Fibroblast of skin of scalp (primary cell): Measurements from ENCODE around the gene TF. TPM values are rescaled to one million over a fixed set of nuclear protein-coding genes. Genes with fewer than 3 reads are reported as not detected.
"Not testable (repeated sequence)": the region's sequence is repeated elsewhere in the genome, so short reads cannot be mapped to it uniquely, and the experiment has no call there.

Experiments
- DNase-seq: peaks from one replicate; pipeline ENCODE4 v3.0.0-alpha.2; 2013
- polyA plus RNA-seq, 2 experiments: library from polyadenylated mRNA; unstranded; fragments of 120-200 nt; gene quantifications; one replicate each; pipeline ENCODE4 v1.2.1, GENCODE V29; 2013; ENCODE audit not compliant: insufficient read length in 2 of 2

TF gene
- polyA plus RNA-seq (2013, experiment 1 of 2; ENCODE audit: insufficient read length): 0.20 TPM
- polyA plus RNA-seq (2013, experiment 2 of 2; ENCODE audit: insufficient read length): 4.4 TPM

- no peak for DNase-seq
These were observed at the start of gene TF for GRCh38 chr3:133745981-133746711. TF (plus strand) TSS chr3:133746393; CDS start chr3:133746441, 48 bp downstream.

DNA sequence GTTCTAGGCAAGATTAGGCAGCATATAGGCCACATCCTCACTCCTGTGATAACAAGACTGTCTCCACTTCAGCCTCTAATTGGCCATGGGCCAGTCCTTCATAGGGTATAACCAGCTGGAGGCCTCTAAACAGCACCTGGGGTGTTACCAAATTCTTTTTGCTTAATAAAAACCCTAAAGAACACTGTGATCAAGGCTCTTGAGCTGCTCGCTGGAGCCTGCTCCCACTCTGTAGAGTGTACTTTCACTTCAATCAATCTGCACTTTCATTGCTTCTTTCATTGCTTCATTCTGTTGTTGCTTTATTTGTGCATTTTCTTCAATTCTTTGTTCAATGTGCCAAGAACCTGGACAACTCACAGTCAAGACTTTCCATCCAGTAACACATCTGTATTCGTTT, 48.2 kb upstream of the TF start:
- no peak for DNase-seq

- no peak for DNase-seq
These were observed 46.7 kb upstream of the TF start for GRCh38 chr3:133699467-133699866.

- no peak for DNase-seq
These were observed 46.3 kb upstream of the TF start for GRCh38 chr3:133699903-133700302.

DNA sequence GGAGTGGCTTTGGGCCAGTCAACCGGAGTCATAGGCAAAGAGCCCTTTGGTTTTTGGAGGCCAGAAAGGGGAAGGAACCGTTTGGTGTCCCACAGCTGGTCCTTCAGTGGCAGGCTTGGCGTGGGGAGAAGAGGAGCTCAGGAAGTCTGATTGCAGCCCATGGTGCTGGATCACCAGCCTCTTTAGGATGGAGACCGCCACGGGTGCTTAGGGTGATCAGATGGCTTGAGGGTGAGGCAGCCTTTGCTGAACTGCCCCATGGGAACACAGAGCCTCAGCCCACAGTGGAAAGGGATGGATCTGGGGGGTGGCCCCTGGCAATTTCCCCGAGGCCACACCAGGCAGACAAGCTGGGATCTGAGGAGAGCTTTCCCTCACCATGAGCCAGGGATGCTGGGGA, 45.8 kb upstream of the TF start:
- no peak for DNase-seq

DNA sequence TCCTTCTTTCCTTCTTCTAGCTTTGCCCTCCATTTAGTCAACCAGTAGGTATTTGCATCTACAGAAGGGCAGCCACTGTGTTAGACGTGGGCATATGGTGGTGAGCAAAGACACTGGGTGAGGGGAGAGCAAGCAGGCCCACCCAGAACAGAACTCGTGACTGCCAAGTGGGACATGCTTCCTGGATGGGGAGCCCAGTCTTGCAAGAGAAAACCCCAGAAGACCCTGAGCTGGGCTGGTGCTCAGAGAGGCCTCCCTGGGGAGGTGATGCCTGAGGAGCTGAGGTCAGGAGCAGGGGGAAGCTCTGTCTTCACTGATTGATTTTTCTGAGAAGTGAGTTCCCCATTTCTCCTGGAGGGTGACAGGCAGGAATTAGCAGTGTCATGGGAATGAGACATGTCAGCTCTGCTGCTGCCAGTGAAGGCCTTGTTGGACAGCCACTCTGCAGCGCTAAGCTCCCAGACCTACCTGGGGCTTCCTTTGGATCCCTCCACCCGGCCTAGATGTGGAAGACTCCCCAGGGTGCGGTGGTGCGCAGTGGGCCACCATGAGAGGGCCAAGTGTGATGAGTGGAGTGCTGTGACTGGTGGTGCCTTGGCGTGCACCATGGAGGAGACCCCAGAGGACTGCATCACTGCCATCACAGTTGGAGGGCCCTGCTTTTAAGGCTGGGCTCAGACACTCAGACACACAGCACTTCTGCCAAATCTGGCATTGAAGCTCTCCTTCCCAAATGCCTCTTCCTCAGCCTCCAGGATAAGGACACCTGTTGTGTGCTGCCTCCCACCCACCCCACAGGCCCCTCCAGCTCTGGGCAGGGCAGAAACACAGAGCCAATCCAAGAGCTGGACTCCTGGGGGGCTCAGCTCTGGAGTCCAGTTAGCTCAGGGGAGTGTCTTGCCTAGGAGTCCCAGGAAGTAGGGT, 44.5 kb upstream of the TF start:
- no peak for DNase-seq

DNA sequence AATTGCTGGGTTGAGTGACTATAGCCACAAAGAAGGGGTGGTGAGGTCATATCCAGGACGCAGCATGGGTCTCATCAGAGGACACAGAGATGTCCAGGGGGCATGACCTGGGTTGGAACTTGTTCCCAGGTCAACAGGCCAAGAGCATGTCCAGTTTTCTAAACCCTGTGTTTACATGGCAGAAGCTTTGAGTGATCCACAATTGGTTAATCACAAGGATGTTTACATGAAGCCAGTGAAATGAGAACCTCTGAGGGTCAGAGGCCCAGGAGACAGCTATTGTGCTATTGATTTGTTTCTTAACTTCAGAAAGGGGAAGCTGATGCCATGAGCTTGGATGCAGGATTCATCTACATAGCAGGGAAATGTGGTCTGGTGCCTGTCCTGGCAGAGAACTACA, 42.3 kb upstream of the TF start:
- DNase-seq: no peak

GRCh38 chr3:133706033-133706432, 40.2 kb upstream of the TF start:
- no peak for DNase-seq

GRCh38 chr3:133709139-133709750, 36.9 kb upstream of the TF start:
- no peak for DNase-seq

- DNase-seq: no peak
These were observed 35.2 kb upstream of the TF start for GRCh38 chr3:133711013-133711412.

GRCh38 chr3:133712017-133712416, 34.2 kb upstream of the TF start:
- no peak for DNase-seq

GRCh38 chr3:133713347-133713746, 32.8 kb upstream of the TF start:
- DNase-seq: no peak

DNA sequence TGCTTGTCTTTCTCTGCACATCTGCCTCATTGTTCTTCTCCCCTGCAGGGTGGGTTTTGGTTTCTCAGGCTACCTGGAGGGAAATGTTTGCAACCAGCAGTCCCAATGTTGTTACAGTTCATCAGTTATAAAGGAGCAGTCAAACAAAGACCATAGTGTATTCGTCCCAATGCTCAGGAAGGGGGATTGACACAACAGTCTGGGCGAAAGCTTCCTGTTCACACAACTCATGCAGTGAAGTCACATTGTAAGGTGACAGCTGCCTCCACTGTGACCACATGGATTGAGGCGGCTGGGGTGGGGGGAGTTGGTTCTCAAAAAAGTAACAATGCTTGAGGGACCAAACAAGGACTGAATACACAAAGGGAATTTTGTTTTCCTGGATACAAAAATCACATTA, 28.8 kb upstream of the TF start:
- no peak for DNase-seq

- no peak for DNase-seq
These were observed 23.3 kb upstream of the TF start for GRCh38 chr3:133722935-133723334.

DNA sequence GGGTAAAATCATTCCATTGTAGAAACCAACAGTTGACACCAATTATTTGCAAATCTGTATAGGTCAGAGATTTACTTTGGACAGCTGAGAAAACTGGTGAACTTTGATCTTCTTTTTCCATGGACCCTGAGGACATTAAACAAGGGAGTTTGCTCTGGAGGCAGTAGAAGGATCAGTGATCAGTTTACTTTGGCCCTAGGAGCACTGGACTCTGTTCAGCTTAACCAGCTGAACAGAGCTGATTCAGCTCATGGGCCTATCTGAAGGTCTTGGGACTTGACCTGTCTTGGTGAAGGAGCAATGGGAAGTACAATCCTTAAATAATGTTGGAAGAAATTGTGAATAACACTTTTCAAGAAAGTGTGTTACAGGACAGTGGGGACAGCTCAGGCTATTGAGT, 15.2 kb upstream of the TF start:
- DNase-seq: no peak

- not testable (repeated sequence) for DNase-seq
These were observed 14.0 kb upstream of the TF start for GRCh38 chr3:133732231-133732630.

GRCh38 chr3:133733226-133733625, 13.0 kb upstream of the TF start:
- no peak for DNase-seq

DNA sequence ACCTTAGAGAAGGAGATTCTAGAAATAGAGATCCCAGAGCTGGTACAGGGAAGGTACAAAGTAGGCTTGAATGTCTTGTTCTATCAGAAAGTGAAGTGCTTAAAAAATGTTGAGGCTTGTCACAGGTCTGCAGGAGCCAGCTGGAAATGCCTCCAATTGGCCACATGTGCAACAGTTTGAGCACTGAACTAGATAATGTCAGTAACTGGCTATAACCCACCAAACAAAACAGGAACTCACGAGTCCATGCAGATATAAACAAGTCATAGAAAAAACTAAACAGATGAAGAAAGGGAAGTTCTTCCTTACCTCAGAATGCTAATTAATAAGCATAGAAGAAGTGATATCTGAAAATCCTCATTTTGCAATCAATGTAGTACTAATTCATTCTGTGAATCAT, 11.9 kb upstream of the TF start:
- DNase-seq: no peak

GRCh38 chr3:133742351-133743091, 3.7 kb upstream of the TF start:
- peak; percentile 42 for DNase-seq

DNA sequence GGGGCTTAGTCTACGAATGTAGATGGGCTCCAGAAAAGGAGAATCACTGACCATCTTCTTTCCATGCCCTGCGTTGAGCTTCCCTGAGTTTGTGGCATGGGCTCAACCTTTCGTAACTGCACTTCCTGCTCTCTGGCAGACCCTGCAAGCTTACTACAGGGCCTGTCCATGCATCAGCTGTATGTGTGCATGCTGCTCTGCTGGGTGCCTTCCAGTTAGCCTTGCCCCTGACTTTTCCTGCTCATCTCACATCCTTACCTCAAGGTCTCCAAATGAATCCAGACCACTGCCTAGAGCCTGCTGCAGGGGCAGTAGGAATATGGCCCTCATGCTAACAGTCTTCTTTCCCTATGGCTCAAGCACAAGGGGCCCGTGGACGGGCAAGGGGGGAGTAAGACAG, 2.0 kb upstream of the TF start:
- DNase-seq: no peak

DNA sequence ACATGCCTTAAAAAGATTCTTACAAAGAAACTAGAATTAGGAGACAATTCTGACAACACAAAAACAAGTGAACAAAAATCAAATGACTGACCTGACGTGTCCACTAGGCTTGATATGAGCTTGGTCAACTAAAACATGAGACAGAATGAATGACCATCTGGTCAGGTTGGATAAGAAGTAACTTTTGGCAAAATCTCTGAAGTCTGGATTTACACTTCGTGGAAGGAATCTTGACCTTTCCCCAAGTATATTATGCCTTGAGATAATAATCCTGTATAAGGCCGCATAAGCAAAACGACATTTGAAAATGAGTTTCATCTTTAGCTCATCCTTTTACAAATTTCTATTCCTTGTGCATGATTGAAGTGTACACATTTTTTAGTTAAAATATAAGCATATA, 1.1 kb upstream of the TF start:
- no peak for DNase-seq

DNA sequence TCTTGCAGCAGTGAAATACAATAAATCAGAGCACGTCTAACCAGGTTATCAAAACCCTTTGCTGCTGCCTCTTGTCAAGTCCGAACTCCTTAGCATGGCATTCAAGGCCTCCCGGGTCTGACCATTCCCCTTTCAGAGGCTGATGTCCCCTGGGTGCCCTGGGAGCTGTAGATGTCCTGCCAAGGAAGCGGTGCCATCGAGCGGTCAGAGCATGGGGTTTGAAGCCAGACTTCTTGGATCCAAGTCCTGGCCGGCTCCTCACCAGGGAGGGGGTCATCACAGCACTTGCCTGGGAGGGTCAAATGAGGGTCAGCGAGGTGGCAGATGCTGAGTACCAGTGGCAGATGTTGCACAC, 496 bp downstream of the TF start:
- DNase-seq: no peak

DNA sequence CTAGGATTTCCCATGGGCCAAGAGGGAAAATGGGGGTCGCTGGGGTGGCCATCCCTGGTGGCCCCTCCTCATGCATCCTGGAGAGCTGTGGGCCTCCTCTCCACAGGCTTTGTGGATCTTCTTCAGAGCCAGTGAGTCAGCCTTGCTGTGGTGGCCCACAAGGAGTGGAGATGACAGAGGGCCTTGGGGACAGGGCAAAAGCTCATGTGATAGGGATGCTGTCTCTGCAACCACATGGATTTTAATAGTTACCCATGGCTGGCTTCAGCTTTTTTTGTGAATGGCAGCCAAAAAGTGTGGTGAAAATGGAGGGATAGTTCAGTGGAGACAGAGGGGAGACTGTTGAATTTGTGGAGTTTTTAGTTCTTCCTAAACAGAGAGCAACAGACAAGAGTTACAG, 1.2 kb downstream of the TF start:
- DNase-seq: no peak
